ENCODE data around the gene NSD1. TPM values are rescaled to one million over a fixed set of nuclear protein-coding genes. Genes with fewer than 3 reads are reported as not detected.

Gene NSD1
- total and polyA plus RNA-seq, 10 of the 15 experiments (the other 5 are each of a cell fraction or from before 2014, with no cell fraction given), result 7.0 to 57.9 (median 30.4) TPM

DNA sequence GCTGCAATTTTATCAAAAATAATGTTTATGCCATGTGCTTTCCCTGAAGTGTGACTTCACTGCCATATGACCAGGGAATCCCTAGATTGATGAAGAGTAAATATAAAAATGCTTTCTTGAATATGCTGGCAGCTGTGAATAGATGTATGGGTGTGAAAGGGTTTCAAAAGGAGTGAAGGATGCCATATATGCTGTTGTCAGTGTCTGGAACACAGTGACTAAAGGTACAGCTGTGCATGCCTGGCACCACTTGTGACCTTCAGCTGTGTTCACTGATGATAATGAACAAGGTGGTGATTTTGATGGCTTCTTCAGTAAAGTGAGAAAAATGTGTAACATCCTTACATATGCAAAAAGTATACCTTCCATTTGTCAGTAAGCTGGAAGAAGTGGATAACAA is 100.2 kb downstream of the NSD1 start:
- Histone ChIP-seq H3K4me2 (ENCODE audit: control insufficient read depth, insufficient read depth) (no peak overlapping the region), H3K27ac (ENCODE audit: control insufficient read depth, insufficient read depth) (no peak overlapping the region), H4K20me1 (ENCODE audit: control insufficient read depth, insufficient read depth) (no peaks in the 10 kb centered on the region), H3K9me3 (replicated peaks; ENCODE audit: control insufficient read depth, insufficient read depth, low read length) (no peaks in the 10 kb centered on the region), H3K79me2 (ENCODE audit: control insufficient read depth, insufficient read depth, low read length) (no peaks in the 10 kb centered on the region; the same call in 1 of the 2 replicates), H3K4me1 (ENCODE audit: control insufficient read depth, insufficient read depth, low read length) (no peaks in the 10 kb centered on the region), H3K4me3 (no peak overlapping the region), H3K36me3 (ENCODE audit: control insufficient read depth in 2 of 2, insufficient read depth in 2 of 2, low read length in 1 of 2) (peaks cover 5 to 12% of the 10 kb centered on the region in 2 experiments), H3K27me3 (replicated peaks in 1 of 2; ENCODE audit: control insufficient read depth in 2 of 2, insufficient read depth in 2 of 2, low read length in 1 of 2) (no peaks in the 10 kb centered on the region), H2AFZ (ENCODE audit: control insufficient read depth, low read depth, low read length) (no peak overlapping the region), H3K9ac (ENCODE audit: control insufficient read depth, insufficient read depth, low read length) (no peak overlapping the region)
- DNase-seq (ENCODE audit: low read depth, low spot score) (no peak), ATAC-seq (no peak), FAIRE-seq (no peak)
- TF ChIP-seq POLR2AphosphoS5 (IDR thresholded peaks at IDR 0.05; ENCODE audit: low read length), result no peak
- TF ChIP-seq SMAD1 (IDR thresholded peaks at IDR 0.05; ENCODE audit: low read depth, partially characterized antibody), result no peak
- no peak for TF ChIP-seq CREM (IDR thresholded peaks at IDR 0.05; ENCODE audit: low read depth)
- no peak for TF ChIP-seq GABPA (IDR thresholded peaks at IDR 0.05; ENCODE audit: low read depth)
- TF ChIP-seq ASH2L (IDR thresholded peaks at IDR 0.05; ENCODE audit: borderline replicate concordance, low read depth), result no peak
- TF ChIP-seq SUZ12 (IDR thresholded peaks at IDR 0.05; ENCODE audit: unreplicated experiment), result no peak
- TF ChIP-seq STAT1 (conservative IDR thresholded peaks at IDR 0.05), result no peak
- no peak for TF ChIP-seq JUND (IDR thresholded peaks at IDR 0.05; ENCODE audit: low read depth, low read length)
- TF ChIP-seq CHD2 (IDR thresholded peaks at IDR 0.05; ENCODE audit: borderline replicate concordance, low read depth, low read length), result no peak
- no peak for TF ChIP-seq BMI1 (IDR thresholded peaks at IDR 0.05; ENCODE audit: borderline replicate concordance)
- no peak for TF ChIP-seq MLLT1 (IDR thresholded peaks at IDR 0.05)
- no peak for TF ChIP-seq JUNB (IDR thresholded peaks at IDR 0.05)
- no peak for TF ChIP-seq RUNX3 (IDR thresholded peaks at IDR 0.05; ENCODE audit: low read length)
- TF ChIP-seq, protein P1, sequence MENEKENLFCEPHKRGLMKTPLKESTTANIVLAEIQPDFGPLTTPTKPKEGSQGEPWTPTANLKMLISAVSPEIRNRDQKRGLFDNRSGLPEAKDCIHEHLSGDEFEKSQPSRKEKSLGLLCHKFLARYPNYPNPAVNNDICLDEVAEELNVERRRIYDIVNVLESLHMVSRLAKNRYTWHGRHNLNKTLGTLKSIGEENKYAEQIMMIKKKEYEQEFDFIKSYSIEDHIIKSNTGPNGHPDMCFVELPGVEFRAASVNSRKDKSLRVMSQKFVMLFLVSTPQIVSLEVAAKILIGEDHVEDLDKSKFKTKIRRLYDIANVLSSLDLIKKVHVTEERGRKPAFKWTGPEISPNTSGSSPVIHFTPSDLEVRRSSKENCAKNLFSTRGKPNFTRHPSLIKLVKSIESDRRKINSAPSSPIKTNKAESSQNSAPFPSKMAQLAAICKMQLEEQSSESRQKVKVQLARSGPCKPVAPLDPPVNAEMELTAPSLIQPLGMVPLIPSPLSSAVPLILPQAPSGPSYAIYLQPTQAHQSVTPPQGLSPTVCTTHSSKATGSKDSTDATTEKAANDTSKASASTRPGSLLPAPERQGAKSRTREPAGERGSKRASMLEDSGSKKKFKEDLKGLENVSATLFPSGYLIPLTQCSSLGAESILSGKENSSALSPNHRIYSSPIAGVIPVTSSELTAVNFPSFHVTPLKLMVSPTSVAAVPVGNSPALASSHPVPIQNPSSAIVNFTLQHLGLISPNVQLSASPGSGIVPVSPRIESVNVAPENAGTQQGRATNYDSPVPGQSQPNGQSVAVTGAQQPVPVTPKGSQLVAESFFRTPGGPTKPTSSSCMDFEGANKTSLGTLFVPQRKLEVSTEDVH (IDR thresholded peaks at IDR 0.05; ENCODE audit: low read depth, partially characterized antibody), result no peak
- no peak for TF ChIP-seq MTA3 (IDR thresholded peaks at IDR 0.05; ENCODE audit: borderline replicate concordance, low read length)
- TF ChIP-seq SREBF2 (IDR thresholded peaks at IDR 0.05; ENCODE audit: low read length), result no peak
- TF ChIP-seq RCOR1 (conservative IDR thresholded peaks at IDR 0.05; ENCODE audit: low read depth, low read length), result no peak
- no peak for TF ChIP-seq GATAD2B (conservative IDR thresholded peaks at IDR 0.05; ENCODE audit: low read depth)
- no peak for TF ChIP-seq STAT3 (IDR thresholded peaks at IDR 0.05; ENCODE audit: low read depth, low read length)
- POLR2A ChIA-PET, result interaction anchor here (0.6 to 0.9 kb wide), 4 partner anchors 13 to 311 kb away, joined by 3 to 7 read pairs (median 4); no protein-coding TSS in a partner anchor
- RAD21 ChIA-PET (ENCODE audit: unreplicated experiment), result interaction anchor here (0.8 kb wide), 1 partner anchor 119 kb away, joined by 3 read pairs; no protein-coding TSS in a partner anchor
- BruUV-seq (replicated peaks), result no TSS peak
- intact Hi-C loops (cut with micrococcal nuclease; ENCODE audit: unreplicated experiment), result no loop called here
- in situ Hi-C loops (cut with MboI), result no loop called here
- CTCF ChIA-PET, result interaction anchor here (1.0 to 1.5 kb wide), 4 partner anchors 11 to 120 kb away, joined by 3 to 5 read pairs (median 4); no protein-coding TSS in a partner anchor
- SMC1A ChIA-PET (ENCODE audit: uncharacterized antibody, unreplicated experiment), result interaction anchor here (1.1 to 2.5 kb wide), 2 partner anchors 17 to 120 kb away, joined by 5 to 6 read pairs; no protein-coding TSS in a partner anchor
